ENCODE data around the gene DGKI.

DGKI gene

DNA sequence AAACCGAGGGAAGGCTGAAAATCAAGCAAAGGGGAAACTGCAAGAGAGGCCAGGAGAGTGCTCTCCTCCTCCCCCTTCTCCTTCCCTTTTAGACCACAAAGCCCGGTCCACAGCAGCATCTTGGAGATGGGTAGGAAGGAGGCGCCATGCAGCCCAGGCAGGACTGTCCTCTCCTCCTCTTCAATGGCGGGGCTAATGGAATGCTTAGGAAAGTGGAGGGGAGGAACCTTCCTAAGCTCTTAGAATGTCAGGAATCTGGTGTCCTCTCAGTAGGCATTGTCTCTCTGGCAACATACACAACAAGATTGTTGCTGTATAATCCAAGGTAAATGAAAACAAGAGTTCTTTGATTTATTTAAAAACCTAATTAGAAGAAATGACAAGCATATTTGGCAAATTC is 185.1 kb downstream of the DGKI start:
- Histone ChIP-seq H3K36me3 (no peaks in the 10 kb centered on the region), H3K4me1 (ENCODE audit: control insufficient read depth in 1 of 2, insufficient read depth in 1 of 2, low read depth in 1 of 2, low read length in 1 of 2) (no peaks in the 10 kb centered on the region), H3K27ac (no peak overlapping the region), H3K9me3 (no peaks in the 10 kb centered on the region), H3K4me3 (ENCODE audit: low read depth in 1 of 2, low read length in 1 of 2) (no peak overlapping the region), H3K27me3 (peaks cover 29% of the 10 kb centered on the region)
- TF ChIP-seq, protein P1, sequence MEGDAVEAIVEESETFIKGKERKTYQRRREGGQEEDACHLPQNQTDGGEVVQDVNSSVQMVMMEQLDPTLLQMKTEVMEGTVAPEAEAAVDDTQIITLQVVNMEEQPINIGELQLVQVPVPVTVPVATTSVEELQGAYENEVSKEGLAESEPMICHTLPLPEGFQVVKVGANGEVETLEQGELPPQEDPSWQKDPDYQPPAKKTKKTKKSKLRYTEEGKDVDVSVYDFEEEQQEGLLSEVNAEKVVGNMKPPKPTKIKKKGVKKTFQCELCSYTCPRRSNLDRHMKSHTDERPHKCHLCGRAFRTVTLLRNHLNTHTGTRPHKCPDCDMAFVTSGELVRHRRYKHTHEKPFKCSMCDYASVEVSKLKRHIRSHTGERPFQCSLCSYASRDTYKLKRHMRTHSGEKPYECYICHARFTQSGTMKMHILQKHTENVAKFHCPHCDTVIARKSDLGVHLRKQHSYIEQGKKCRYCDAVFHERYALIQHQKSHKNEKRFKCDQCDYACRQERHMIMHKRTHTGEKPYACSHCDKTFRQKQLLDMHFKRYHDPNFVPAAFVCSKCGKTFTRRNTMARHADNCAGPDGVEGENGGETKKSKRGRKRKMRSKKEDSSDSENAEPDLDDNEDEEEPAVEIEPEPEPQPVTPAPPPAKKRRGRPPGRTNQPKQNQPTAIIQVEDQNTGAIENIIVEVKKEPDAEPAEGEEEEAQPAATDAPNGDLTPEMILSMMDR (IDR thresholded peaks at IDR 0.05): no peak

- H3K36me3 ChIP-seq: no peaks in the 10 kb centered on the region
Measured at GRCh38 chr7:137658190-137658900, 188.4 kb downstream of the DGKI start.

DNA sequence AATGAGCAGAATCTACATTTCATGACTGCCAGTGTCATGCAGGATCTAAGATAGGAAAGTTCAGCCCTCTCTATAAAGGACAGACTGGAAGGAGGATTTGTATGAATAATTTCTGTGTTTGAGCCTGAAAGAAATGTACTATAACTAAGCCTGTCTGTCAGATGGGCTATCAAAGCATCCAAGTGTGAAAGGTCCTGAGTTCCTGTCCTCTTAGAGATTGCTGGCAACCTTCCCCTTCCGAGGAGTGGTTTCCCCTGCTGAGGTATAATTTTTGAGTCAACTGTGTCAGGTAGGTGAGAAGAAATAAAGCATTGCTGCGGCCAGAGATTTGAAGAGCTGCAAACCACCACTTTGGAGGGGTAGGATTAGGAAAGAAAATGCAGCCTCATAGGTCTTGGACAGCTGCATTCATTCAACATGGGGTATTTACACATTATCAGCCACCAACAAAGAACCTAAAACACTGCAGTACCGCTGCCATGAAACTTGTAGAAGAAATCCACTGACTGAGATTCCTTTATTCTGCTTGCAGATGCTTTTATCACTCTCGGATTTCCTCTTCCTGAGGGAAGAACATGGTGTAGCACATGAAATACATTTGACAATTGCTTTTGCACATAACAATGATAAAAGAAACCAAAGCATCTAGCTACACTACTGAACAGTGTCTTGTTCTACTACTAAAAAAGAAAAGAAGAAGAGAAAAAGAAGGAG is 189.1 kb downstream of the DGKI start:
- Histone ChIP-seq H3K9me3 (no peaks in the 10 kb centered on the region), H3K36me3 (no peaks in the 10 kb centered on the region), H3K27ac (no peak overlapping the region), H3K4me1 (ENCODE audit: control insufficient read depth in 1 of 2, insufficient read depth in 1 of 2, low read depth in 1 of 2, low read length in 1 of 2) (no peaks in the 10 kb centered on the region), H3K4me3 (ENCODE audit: low read depth in 1 of 2, low read length in 1 of 2) (no peak overlapping the region), H3K27me3 (peaks cover 29% of the 10 kb centered on the region)
- TF ChIP-seq, protein P1 (IDR thresholded peaks at IDR 0.05): no peak

More at GRCh38 chr7:137658190-137658900, 188.4 kb downstream of the DGKI start:
- TF ChIP-seq, protein P1 (IDR thresholded peaks at IDR 0.05): no peak
- Histone ChIP-seq H3K4me3 (ENCODE audit: low read depth in 1 of 2, low read length in 1 of 2) (no peak overlapping the region), H3K9me3 (no peaks in the 10 kb centered on the region), H3K4me1 (ENCODE audit: control insufficient read depth in 1 of 2, insufficient read depth in 1 of 2, low read depth in 1 of 2, low read length in 1 of 2) (no peaks in the 10 kb centered on the region), H3K27ac (no peak overlapping the region), H3K27me3 (peaks cover 27% of the 10 kb centered on the region)

DNA sequence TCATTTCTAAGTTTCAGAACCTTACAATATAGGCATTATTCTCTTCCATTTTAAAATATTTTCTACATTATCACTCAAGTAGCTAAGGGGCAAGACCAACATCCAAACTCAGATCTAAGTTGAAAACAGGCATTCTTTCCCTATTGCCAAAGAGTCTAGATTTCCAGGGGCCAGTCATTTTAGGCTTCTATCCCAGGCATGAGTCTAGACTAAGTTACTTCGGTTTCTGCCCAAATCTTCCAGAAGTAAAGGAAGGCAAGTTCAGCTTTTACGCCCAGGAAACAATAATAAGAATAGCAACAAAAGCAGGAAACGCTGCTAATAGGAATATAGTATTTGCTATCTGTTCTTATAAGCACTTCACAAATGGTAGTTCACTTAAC is 189.9 kb downstream of the DGKI start:
- no peak overlapping the region for H3K4me3 ChIP-seq (ENCODE audit: low read depth in 1 of 2, low read length in 1 of 2)
- H3K27me3 ChIP-seq: peaks cover 29% of the 10 kb centered on the region
- TF ChIP-seq, protein P1 (IDR thresholded peaks at IDR 0.05): no peak
- H3K27ac ChIP-seq: no peak overlapping the region
- no peaks in the 10 kb centered on the region for H3K36me3 ChIP-seq
- H3K4me1 ChIP-seq (ENCODE audit: control insufficient read depth in 1 of 2, insufficient read depth in 1 of 2, low read depth in 1 of 2, low read length in 1 of 2): no peaks in the 10 kb centered on the region
- no peaks in the 10 kb centered on the region for H3K9me3 ChIP-seq

GRCh38 chr7:137656227-137656849 is 190.4 kb downstream of the DGKI start:
- H3K27ac ChIP-seq: no peak overlapping the region

More at GRCh38 chr7:137656227-137656849, 190.4 kb downstream of the DGKI start:
- Histone ChIP-seq H3K36me3 (no peaks in the 10 kb centered on the region), H3K9me3 (no peaks in the 10 kb centered on the region), H3K27me3 (peaks cover 25% of the 10 kb centered on the region), H3K4me1 (ENCODE audit: control insufficient read depth in 1 of 2, insufficient read depth in 1 of 2, low read depth in 1 of 2, low read length in 1 of 2) (no peaks in the 10 kb centered on the region), H3K4me3 (ENCODE audit: low read depth in 1 of 2, low read length in 1 of 2) (no peak overlapping the region)
- TF ChIP-seq, protein P1 (IDR thresholded peaks at IDR 0.05): no peak
